HAP-1 (cell line): ENCODE data around the gene TBC1D3C.
"Not testable (repeated sequence)": the region's sequence is repeated elsewhere in the genome, so short reads cannot be mapped to it uniquely, and the experiment has no call there.

Experiments
- DNase-seq, 2 experiments: peaks; one replicate each; pipeline ENCODE4 v3.0.0-alpha.2; 2016 to 2020; ENCODE audit warnings: low spot score in 2 of 2
- H3K27me3 ChIP-seq: fragments of 250-450 bp; sonication (Bioruptor Pico); 2 replicates; pipeline ENCODE4 v1.5.1; 2020; ENCODE audit warnings: low read depth, mild to moderate bottlenecking, moderate library complexity
- H3K36me3 ChIP-seq: fragments of 250-450 bp; sonication (Bioruptor Pico); replicated peaks from 2 replicates; pipeline ENCODE4 v1.5.1; 2020; ENCODE audit warnings: mild to moderate bottlenecking
- H3K4me1 ChIP-seq: fragments of 250-450 bp; sonication (Bioruptor Pico); 2 replicates; pipeline ENCODE4 v1.5.1; 2020; ENCODE audit warnings: mild to moderate bottlenecking
- H3K4me3 ChIP-seq: fragments of 250-450 bp; sonication (Bioruptor Pico); 2 replicates; pipeline ENCODE4 v1.5.1; 2020; ENCODE audit warnings: mild to moderate bottlenecking, moderate library complexity
- H3K9me3 ChIP-seq: fragments of 250-450 bp; sonication (Bioruptor Pico); 2 replicates; pipeline ENCODE4 v1.5.1; 2020; ENCODE audit warnings: mild to moderate bottlenecking, moderate library complexity
- in situ Hi-C: fragments of 300-500 bp; cut with MboI; formaldehyde crosslinking; loops from 3 replicates; pipeline ENCODE4 v1.14.3; 2020; ENCODE audit warnings: low sequenced_read_pairs, inconsistent platforms, mixed read lengths

Gene TBC1D3C

GRCh38 chr17:38068534-38068933, at the start of gene TBC1D3C:
TBC1D3C (minus strand) TSS chr17:38068634; CDS start chr17:38067066, 1,568 bp downstream.
- H3K36me3 ChIP-seq, H3K27me3 ChIP-seq, H3K4me1 ChIP-seq, in situ Hi-C loops, DNase-seq, H3K4me3 ChIP-seq, H3K9me3 ChIP-seq: not testable (repeated sequence)

- H3K27me3 ChIP-seq, H3K36me3 ChIP-seq, DNase-seq, H3K9me3 ChIP-seq, H3K4me3 ChIP-seq, H3K4me1 ChIP-seq, in situ Hi-C loops: not testable (repeated sequence)
Measured at GRCh38 chr17:38099262-38099661, 30.8 kb upstream of the TBC1D3C start.

GRCh38 chr17:38094059-38094694, 25.7 kb upstream of the TBC1D3C start:
- in situ Hi-C loops, H3K36me3 ChIP-seq, DNase-seq, H3K9me3 ChIP-seq, H3K27me3 ChIP-seq, H3K4me1 ChIP-seq, H3K4me3 ChIP-seq: not testable (repeated sequence)

GRCh38 chr17:38088120-38088519, 19.7 kb upstream of the TBC1D3C start:
- H3K27me3 ChIP-seq, H3K4me3 ChIP-seq, H3K36me3 ChIP-seq, H3K9me3 ChIP-seq, in situ Hi-C loops, H3K4me1 ChIP-seq: not testable (repeated sequence)
- peak in 1 of 2 experiments; percentile 1 for DNase-seq

DNA sequence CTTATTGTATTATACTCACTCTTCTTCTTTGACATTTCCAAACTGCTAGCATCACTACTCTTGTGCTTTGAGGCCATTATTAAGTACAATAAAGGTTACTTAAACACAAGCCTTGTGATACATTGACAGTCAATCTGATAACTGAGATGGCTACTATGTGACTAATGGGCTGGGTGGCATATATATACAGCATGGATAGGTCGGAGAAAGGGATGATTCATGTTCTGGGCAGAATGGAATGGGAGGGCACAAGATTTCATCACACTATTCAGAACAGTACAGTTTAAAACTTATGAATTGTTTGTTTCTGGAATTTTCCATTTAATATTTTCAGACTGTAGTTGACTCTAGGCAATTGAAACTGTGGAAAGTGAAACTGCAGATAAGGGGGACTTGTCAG, 18.9 kb upstream of the TBC1D3C start:
- H3K4me3 ChIP-seq, H3K9me3 ChIP-seq, H3K4me1 ChIP-seq, H3K27me3 ChIP-seq, in situ Hi-C loops, H3K36me3 ChIP-seq, DNase-seq: not testable (repeated sequence)
